Raji (cell line): ENCODE data around the gene XRCC3.

Experiments used
- POLR2A ChIP-seq: IDR thresholded peaks from 2 replicates; pipeline ENCODE4 v1.6.1; 2011; ENCODE audit warnings: low read depth, low read length, control low read depth; ENCODE audit not compliant: insufficient read depth

XRCC3 gene

DNA sequence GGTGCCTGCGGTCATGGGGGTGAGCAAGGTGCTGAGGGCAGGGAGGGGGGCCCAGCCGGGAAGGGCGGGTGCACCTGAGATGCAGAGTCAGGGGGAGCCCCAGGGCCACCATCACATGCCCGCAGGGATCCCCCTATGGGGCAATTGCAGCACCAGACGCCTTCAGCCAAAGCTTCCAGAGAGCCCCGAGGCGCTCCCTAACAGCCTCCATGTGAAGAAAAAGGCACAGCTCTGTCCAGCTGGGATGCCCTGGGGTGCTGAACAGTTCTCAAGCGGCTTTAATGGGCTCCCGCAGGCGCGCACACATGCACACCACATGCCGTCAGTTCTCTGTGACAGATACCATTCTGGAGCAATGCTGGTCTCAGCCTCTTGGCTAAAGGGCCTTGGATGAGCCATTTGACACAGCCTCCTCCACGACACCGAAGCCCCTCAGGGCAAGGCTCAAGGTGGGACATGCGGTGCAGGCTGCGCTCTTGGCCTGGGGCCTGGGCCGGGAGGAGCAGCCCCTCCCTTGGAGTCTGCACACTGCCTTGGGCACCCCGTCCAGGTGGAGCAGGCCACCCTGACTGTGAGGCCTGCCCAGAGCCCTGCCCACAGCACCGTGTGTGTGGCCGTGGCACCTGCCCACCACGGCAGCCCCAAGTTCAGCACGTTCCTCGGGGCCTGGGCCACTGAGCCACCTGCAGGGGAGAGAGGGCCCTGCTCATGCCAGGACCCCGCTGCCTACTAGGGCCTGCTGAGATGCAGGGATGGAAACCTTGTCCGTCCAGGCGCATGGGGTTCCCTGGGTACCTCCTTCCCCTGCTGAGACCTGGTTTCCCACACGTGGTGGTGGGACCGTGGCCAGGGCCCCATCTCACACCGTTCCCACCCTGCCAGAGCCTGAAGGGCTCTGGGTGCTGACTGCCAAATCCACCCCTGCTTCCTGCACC, 7.7 kb downstream of the XRCC3 start:
- no peak for TF ChIP-seq POLR2A

- no peak for TF ChIP-seq POLR2A
Observed at GRCh38 chr14:103706551-103707328, 8.5 kb downstream of the XRCC3 start.

DNA sequence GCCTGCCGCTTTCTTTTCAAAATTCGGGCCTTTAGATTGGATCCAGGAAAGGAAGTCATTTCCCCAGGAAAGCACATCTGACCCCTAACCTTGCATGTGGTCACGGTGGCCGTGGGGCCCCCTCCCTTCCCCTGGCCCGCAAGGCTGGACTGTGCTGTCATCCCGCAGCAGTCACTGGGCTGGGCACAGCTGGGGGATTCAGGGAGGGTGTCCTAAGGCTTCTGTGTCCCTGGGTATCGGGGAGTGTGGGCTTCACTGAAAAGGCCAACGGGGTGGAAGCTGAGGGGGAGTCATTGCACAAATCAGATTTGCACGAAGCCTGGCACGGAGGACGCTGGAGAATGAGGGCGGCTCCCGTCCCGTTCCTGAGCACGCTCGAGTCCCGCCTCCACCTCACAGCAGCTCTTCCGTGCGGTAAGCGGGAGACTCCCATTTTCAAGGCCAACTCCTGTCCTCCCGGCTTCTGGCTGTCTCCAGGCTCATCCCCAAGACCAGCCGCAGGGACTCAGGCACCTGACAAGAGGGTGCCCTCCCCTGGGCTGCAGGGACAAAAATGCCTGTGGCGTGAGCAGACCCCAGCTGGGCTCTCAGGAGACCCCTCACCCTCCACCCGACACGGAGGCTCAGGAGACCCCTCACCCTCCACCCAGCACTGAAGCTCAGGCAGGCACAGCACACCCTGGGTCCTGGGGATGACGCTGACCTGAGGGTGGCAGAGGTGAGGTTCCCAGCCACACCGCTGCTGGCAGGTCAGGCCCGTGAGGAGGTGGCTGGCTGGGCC, 9.6 kb downstream of the XRCC3 start:
- no peak for TF ChIP-seq POLR2A

DNA sequence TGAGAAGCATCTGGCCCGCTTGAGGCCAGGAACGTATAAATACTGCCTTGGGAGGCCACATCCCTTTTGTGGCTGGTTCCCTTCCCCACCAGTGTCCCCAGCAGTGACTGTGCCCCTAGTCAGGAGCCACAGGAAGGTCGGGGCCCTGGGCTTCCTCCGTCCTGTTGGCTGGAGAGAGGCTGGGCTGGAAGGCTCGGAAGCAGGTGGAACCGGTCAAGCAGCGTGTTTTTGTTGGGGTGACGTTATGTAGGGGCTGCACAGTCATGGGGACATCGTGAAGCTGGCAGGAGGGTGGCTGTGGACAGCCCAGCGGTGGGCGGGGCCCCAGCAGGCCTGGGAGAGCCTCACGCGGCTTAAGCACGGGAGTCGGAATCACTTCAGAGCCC, 10.1 kb downstream of the XRCC3 start:
- TF ChIP-seq POLR2A = no peak

GRCh38 chr14:103704708-103705107, 10.5 kb downstream of the XRCC3 start:
- no peak for TF ChIP-seq POLR2A

DNA sequence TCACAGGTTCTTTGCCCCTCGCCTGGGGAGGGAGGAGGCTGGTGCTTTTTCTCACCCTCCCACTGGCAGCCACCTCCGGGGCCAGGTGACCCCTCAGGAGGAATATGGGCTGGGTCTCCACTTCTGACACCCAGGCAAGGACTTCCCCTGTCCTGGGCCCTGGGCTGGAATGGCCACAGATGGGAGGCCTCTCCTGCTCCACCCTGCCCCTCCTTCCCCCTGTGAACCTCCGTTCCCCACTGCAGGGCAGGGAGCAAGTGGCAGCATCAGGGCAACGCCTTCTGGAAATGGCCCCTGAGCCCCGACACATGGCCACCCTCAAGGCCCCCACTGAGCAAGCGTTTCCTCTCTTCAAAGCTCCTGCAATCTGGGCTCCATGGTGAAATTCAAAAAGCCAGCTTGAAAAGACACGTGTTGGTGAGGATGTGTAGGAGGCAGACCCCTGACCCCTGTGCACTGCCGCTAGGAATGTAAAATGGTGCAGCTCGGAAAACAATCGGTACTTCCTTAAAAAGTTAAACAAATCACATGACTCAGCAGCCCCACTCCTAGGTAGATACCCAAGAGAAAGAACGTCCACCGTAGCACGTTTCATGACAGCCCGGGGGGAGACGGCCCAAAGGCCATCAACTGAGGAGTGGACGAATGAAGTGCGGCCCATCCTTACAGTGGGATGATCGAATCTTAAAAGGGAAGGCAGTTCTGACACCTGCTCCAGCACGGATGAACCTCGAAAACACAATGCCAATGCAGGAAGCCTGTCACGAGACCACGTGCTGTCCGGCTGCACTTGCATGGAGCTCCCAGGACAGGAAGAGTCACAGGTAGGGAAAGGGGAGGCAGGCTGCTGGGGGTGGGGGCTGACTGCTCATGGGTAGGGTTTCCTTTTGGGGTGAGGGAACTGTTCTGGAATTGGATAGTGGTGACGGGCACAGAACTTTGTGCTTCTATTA, 11.5 kb downstream of the XRCC3 start:
- TF ChIP-seq POLR2A = no peak

GRCh38 chr14:103702497-103703432, 12.5 kb downstream of the XRCC3 start:
- no peak for TF ChIP-seq POLR2A

DNA sequence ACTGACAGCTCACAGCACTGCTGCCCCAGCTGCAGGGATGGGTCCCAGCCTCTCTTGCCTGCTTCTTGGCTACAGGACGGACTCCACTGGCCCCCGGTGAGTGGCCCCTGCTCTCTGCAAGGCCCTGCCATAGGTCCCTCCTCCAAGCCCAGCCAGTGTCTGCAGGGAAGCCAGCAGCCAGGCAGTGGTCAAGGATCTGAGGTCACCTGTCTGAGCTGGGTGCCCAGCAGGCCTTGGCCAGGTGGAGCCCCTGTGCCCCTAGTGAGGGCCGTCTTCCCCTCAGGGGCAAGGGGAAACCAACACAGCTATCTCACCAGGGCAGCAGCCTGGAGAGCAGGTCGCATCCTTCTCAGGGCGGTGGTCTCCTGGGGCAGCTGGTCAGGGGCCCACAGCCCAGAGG, 13.2 kb downstream of the XRCC3 start:
- TF ChIP-seq POLR2A = no peak

DNA sequence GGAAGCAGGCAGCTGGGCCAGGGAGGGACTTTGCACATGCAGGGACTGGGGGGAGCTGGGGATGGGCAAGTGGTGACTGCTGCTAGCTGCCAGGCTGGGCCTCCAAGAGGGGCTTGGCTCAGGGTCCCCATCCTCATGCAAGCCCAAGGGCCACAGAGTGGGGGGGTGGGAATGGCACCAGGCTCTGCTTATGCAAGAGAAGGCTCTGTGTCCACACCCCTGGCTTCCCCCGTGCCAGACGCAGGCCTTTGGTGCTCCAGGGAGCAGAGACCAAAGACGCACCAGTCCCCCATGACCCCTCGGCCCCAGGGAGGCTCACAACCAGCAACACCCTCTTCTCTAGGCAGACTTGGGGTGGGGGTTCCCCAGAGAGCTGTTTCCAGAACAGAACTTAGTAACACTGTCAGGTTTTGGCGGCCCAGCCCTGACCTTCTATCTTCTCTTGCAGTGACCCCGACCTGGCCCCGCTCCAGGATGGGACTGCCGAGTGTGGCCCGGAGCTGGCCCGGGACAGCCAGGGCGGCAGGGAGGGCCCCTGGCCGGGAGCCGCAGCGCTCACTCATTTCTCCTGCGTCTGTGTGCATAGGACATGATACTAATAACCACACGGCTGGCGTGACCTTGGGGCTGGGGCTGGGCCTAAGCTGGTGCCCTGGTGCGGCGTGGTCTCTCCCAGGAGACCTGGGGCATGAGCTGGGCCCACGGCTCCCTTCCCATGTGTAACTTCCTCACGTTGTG, 14.3 kb downstream of the XRCC3 start:
- no peak for TF ChIP-seq POLR2A

- no peak for TF ChIP-seq POLR2A
Observed at GRCh38 chr14:103699901-103700752, 15.1 kb downstream of the XRCC3 start.

- no peak for TF ChIP-seq POLR2A
Observed at GRCh38 chr14:103699261-103699661, 16.0 kb downstream of the XRCC3 start.

DNA sequence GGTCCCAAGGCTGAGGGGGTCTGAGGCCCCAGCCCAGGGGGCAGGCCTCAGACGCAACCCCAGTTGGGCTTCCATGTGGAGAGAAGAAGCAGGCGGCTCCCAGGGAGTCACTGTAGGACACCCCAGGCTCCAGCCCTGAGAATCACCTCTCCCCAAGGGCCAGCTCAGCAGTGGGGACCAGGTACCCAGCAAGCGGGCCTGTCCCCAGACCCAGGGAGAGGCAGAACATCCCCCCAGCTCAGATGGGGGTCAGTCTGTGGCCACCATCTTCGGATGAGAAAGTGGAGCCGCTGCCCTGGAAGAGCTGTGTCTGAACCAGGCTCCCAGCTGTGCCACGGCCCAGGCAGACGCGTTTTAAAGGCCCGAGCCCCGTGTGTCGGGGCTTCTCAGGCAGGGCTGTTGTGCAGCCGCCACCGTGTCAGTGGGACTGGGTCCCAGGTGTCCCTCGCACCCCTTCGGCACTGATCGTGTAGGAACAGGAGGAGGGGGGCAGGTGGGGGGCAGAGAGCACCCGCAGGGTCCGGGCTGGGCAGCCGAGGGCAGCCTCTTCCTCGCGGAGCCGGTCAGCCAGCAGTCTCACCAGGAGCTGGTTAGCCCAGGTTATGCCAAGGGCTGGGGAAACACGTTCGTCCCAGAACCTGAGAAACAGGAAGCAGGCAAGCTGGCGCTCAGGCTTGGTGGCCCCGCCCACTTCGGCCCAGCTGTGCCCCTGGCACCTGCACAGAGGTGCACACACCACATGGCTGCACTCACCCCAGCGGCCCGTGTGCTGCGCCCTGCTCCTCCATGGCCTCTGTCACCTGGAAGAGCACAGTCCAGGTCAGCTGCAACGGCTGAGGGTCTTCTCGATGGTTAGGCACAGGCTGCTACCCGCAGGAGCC, 16.6 kb downstream of the XRCC3 start:
- no peak for TF ChIP-seq POLR2A
